ENCODE measurements around the gene FOXRED2. TPM values are rescaled to one million over a fixed set of nuclear protein-coding genes. Genes with fewer than 3 reads are reported as not detected.

The FOXRED2 gene
- total RNA-seq, 1 experiment from 2014 or later = 42.4 TPM

- no peak overlapping the region for H2AFZ ChIP-seq
- H3K4me3 ChIP-seq = no peak overlapping the region
- H3F3A ChIP-seq (ENCODE audit: insufficient read depth, low read depth) = peaks cover 23% of the 10 kb centered on the region
- intact Hi-C loops (cut with micrococcal nuclease; ENCODE audit: unreplicated experiment) = no loop called here
- CTCF ChIA-PET = no interaction called here
- DNase-seq = no peak
- no peak overlapping the region for H3K4me2 ChIP-seq
- H3K9me2 ChIP-seq (ENCODE audit: insufficient read depth) = no peaks in the 10 kb centered on the region
- BruUV-seq (replicated peaks) = no TSS peak
- H3K27me3 ChIP-seq (ENCODE audit: insufficient read depth, low read depth) = no peaks in the 10 kb centered on the region
- peaks cover 22% of the 10 kb centered on the region for H3K79me2 ChIP-seq (ENCODE audit: low read depth)
- peaks cover 20% of the 10 kb centered on the region for H3K4me1 ChIP-seq (replicated peaks; ENCODE audit: insufficient read depth)
- no peaks in the 10 kb centered on the region for H4K20me1 ChIP-seq (ENCODE audit: insufficient read depth)
- no peaks in the 10 kb centered on the region for H3K9me3 ChIP-seq (ENCODE audit: insufficient read depth, low read depth)
- H3K27ac ChIP-seq = no peak overlapping the region
- no peak for TF ChIP-seq CTCF (conservative IDR thresholded peaks at IDR 0.05)
- TF ChIP-seq EZH2 (IDR thresholded peaks at IDR 0.05; ENCODE audit: low read depth) = no peak
- POLR2A ChIA-PET (ENCODE audit: unreplicated experiment) = no interaction called here
- H3K36me3 ChIP-seq (ENCODE audit: low read depth) = peaks cover 25% of the 10 kb centered on the region
Observed at GRCh38 chr22:36478966-36479365, 27.9 kb downstream of the FOXRED2 start.

- Histone ChIP-seq H2AFZ (no peak overlapping the region), H3K27me3 (ENCODE audit: insufficient read depth, low read depth) (no peaks in the 10 kb centered on the region), H3K4me3 (no peak overlapping the region), H3K27ac (no peak overlapping the region), H3K9me3 (ENCODE audit: insufficient read depth, low read depth) (no peaks in the 10 kb centered on the region), H4K20me1 (ENCODE audit: insufficient read depth) (no peaks in the 10 kb centered on the region), H3F3A (ENCODE audit: insufficient read depth, low read depth) (peaks cover 27% of the 10 kb centered on the region), H3K4me1 (replicated peaks; ENCODE audit: insufficient read depth) (peaks cover 22% of the 10 kb centered on the region), H3K4me2 (no peak overlapping the region), H3K36me3 (ENCODE audit: low read depth) (peaks cover 25% of the 10 kb centered on the region), H3K79me2 (ENCODE audit: low read depth) (peaks cover 15% of the 10 kb centered on the region), H3K9me2 (ENCODE audit: insufficient read depth) (no peaks in the 10 kb centered on the region)
- intact Hi-C loops (cut with micrococcal nuclease; ENCODE audit: unreplicated experiment) = no loop called here
- ChIA-PET CTCF (no interaction called here), POLR2A (ENCODE audit: unreplicated experiment) (no interaction called here)
- no peak for DNase-seq
- no TSS peak for BruUV-seq (replicated peaks)
- TF ChIP-seq EZH2 (IDR thresholded peaks at IDR 0.05; ENCODE audit: low read depth) (no peak), CTCF (conservative IDR thresholded peaks at IDR 0.05) (no peak)
Observed at GRCh38 chr22:36475341-36475740, 31.5 kb downstream of the FOXRED2 start.

- H3K27ac ChIP-seq = no peak overlapping the region
- ChIA-PET POLR2A (ENCODE audit: unreplicated experiment) (no interaction called here), CTCF (no interaction called here)
- no peaks in the 10 kb centered on the region for H3K9me2 ChIP-seq (ENCODE audit: insufficient read depth)
- H3K4me2 ChIP-seq = no peak overlapping the region
- intact Hi-C loops (cut with micrococcal nuclease; ENCODE audit: unreplicated experiment) = no loop called here
- H2AFZ ChIP-seq = no peak overlapping the region
- no peak overlapping the region for H3K4me3 ChIP-seq
- peaks cover 23% of the 10 kb centered on the region for H3K79me2 ChIP-seq (ENCODE audit: low read depth)
- DNase-seq = no peak
- H3K36me3 ChIP-seq (ENCODE audit: low read depth) = peaks cover 16% of the 10 kb centered on the region; the same call in 1 of the 2 replicates
- BruUV-seq (replicated peaks) = no TSS peak
- H3K4me1 ChIP-seq (replicated peaks; ENCODE audit: insufficient read depth) = peaks cover 43% of the 10 kb centered on the region
- H3K9me3 ChIP-seq (ENCODE audit: insufficient read depth, low read depth) = no peaks in the 10 kb centered on the region
- H4K20me1 ChIP-seq (ENCODE audit: insufficient read depth) = no peaks in the 10 kb centered on the region
- peaks cover 28% of the 10 kb centered on the region for H3F3A ChIP-seq (ENCODE audit: insufficient read depth, low read depth)
- no peaks in the 10 kb centered on the region for H3K27me3 ChIP-seq (ENCODE audit: insufficient read depth, low read depth)
- TF ChIP-seq EZH2 (IDR thresholded peaks at IDR 0.05; ENCODE audit: low read depth) (no peak), CTCF (conservative IDR thresholded peaks at IDR 0.05) (no peak)
Observed at GRCh38 chr22:36472689-36473088, 34.2 kb downstream of the FOXRED2 start.
